C4-2B (cell line): ENCODE data around the gene TMEM88.

Source experiments
- H3K27ac ChIP-seq: fragments of 450-650 bp; 2 replicates; pipeline ENCODE4 v1.5.1; 2017
- CTCF ChIP-seq: fragments of 450-650 bp; conservative IDR thresholded peaks from 2 replicates; pipeline ENCODE4 v1.5.1; 2017; ENCODE audit warnings: mild to moderate bottlenecking
- ZFX ChIP-seq: fragments of 450-650 bp; IDR thresholded peaks from 2 replicates; pipeline ENCODE4 v1.6.1; 2017

Gene TMEM88

GRCh38 chr17:7843257-7843535, 11.7 kb upstream of the TMEM88 start:
- H3K27ac ChIP-seq, result peak overlapping the region; percentile 95
- TF ChIP-seq CTCF (no peak), ZFX (no peak)

DNA sequence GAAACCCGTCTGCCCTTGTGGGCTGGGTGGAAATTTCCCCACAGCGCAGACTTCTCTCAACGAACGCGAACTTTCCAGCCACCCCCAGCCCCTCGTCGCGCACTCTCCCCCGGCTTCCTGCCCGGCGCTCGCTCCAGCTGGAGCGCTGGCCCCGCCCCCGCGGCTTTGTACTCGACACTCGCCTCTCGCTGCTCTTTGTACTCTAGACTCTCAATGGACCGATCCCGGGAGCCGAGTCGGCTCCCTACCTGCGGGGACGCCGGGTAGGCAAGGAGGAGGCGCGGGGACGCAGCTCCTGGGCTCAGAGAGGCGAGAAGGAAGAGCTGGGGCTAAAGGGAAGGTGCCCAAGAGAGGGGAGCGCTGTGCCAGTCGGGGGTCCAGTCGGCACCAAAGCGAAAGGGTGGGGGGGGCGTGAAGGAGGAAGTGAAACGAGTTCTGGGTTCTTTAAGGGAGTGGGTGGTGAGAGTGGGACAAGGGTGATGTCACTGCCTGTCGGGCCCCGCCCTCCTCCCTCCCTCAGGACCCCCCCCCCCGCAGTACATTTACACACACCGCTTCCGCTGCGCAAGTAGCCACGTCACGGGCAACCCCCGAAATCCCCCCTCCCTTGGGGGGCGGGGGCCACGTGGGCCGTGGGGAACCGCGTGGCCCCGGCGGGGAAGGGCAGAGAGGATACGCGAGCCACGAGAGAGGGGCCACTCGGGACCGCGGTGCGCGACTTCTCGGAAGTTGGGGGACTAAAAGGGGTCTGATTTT, 11.2 kb upstream of the TMEM88 start:
- TF ChIP-seq ZFX (no peak), CTCF (no peak)
- H3K27ac ChIP-seq, result peak overlapping the region; percentile 95

GRCh38 chr17:7844292-7845154, 10.3 kb upstream of the TMEM88 start:
- TF ChIP-seq ZFX, result no peak
- H3K27ac ChIP-seq, result peak overlapping the region; percentile 95

DNA sequence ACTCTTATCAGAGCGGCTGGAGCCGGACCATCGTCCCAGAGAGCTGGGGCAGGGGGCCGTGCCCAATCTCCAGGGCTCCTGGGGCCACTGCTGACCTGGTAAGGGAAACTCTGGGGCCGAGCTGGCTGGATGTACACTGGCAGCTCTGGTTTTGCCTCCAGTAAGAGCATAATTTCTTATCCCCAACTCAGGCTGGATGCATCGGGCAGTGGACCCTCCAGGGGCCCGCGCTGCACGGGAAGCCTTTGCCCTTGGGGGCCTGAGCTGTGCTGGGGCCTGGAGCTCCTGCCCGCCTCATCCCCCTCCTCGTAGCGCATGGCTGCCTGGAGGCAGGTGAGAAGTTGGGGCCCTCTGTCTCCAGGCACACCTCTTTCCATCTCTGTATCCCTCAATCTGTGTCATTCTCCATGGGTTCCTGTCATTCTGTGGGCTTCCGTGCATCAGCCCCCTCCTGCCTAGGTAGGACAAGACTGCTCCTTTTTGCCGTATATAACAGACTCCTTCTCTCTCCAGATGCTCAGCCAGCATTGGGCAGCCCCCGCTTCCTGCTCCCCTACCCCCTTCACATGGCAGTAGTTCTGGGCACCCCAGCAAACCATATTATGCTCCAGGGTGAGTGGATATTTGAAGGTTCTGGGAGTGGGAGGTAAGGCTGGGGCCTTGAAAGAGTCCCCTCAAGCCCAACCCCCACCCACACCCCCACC, 9.4 kb upstream of the TMEM88 start:
- H3K27ac ChIP-seq, result peak overlapping the region; percentile 95
- no peak for TF ChIP-seq CTCF
- TF ChIP-seq ZFX, result no peak

GRCh38 chr17:7846063-7846735, 8.7 kb upstream of the TMEM88 start:
- no peak for TF ChIP-seq CTCF
- no peak for TF ChIP-seq ZFX
- peak overlapping the region; percentile 95 for H3K27ac ChIP-seq

GRCh38 chr17:7846765-7847661, 7.9 kb upstream of the TMEM88 start:
- TF ChIP-seq ZFX (no peak), CTCF (no peak)

GRCh38 chr17:7848131-7848579, 6.7 kb upstream of the TMEM88 start:
- H3K27ac ChIP-seq, result no peak overlapping the region
- TF ChIP-seq ZFX (no peak), CTCF (no peak)

More at GRCh38 chr17:7846765-7847661, 7.9 kb upstream of the TMEM88 start:
- H3K27ac ChIP-seq, result no peak overlapping the region
